CD14-positive monocyte (primary cell): ENCODE data around the gene LYPD8. TPM values are rescaled to one million over a fixed set of nuclear protein-coding genes. Genes with fewer than 3 reads are reported as not detected.

Source experiments
- DNase-seq, 3 donors: peaks; one replicate each; pipeline ENCODE4 v3.0.0-alpha.2; 2011 to 2022
- H2AFZ ChIP-seq: 2 replicates; pipeline ENCODE4 v1.6.0; 2012; ENCODE audit warnings: mild to moderate bottlenecking, low read depth, low read length, inconsistent platforms; ENCODE audit not compliant: insufficient read depth, poor library complexity, severe bottlenecking
- H3K27ac ChIP-seq, 2 donors: 1 replicate in 1 of 2; 2 replicates in 1 of 2; pipeline ENCODE4 v1.5.1; 2012 to 2013; ENCODE audit warnings: low read length in 2 of 2, control low read depth in 1 of 2, inconsistent platforms in 1 of 2, low read depth in 1 of 2, mild to moderate bottlenecking in 1 of 2
- H3K27me3 ChIP-seq, 2 donors: one replicate each; pipeline versions ENCODE4 v1.6.0 to v1.6.1; 2011 to 2013; ENCODE audit warnings: low read length in 2 of 2; ENCODE audit not compliant: control insufficient read depth in 2 of 2, insufficient read depth in 2 of 2
- H3K36me3 ChIP-seq, 2 donors: replicated peaks in 1 of 2; 1 replicate in 1 of 2; 2 replicates in 1 of 2; pipeline versions ENCODE4 v1.5.1 to v1.6.1; 2012 to 2013; ENCODE audit warnings: low read length in 2 of 2, control low read depth in 1 of 2, inconsistent platforms in 1 of 2, mild to moderate bottlenecking in 1 of 2; ENCODE audit not compliant: insufficient read depth in 2 of 2, control insufficient read depth in 1 of 2
- H3K4me1 ChIP-seq, 2 donors: 1 replicate in 1 of 2; 2 replicates in 1 of 2; pipeline versions ENCODE4 v1.5.1 to v1.6.1; 2012 to 2013; ENCODE audit warnings: low read length in 2 of 2, control low read depth in 1 of 2, inconsistent platforms in 1 of 2, mild to moderate bottlenecking in 1 of 2, moderate library complexity in 1 of 2; ENCODE audit not compliant: insufficient read depth in 2 of 2, control insufficient read depth in 1 of 2
- H3K4me2 ChIP-seq: replicated peaks from 2 replicates; pipeline ENCODE3; 2012; ENCODE audit warnings: low read length, moderate library complexity, mild to moderate bottlenecking; ENCODE audit not compliant: poor library complexity, severe bottlenecking; ENCODE audit errors: extremely low read depth
- H3K4me3 ChIP-seq, 3 experiments: fragments of 200-600 bp in 1 of 3; sonication (generic) in 1 of 3; replicated peaks in 1 of 3; 1 replicate in 2 of 3; 2 replicates in 1 of 3; pipeline ENCODE4 v1.5.1; 2011 to 2013; ENCODE audit warnings: low read length in 3 of 3, mild to moderate bottlenecking in 3 of 3, control low read depth in 2 of 3, low read depth in 2 of 3, inconsistent platforms in 1 of 3, moderate library complexity in 1 of 3
- H3K79me2 ChIP-seq: 2 replicates; pipeline ENCODE4 v1.6.0; 2012; ENCODE audit warnings: mild to moderate bottlenecking, control low read depth, inconsistent platforms, low read length, moderate library complexity; ENCODE audit not compliant: insufficient read depth
- H3K9ac ChIP-seq: 2 replicates; pipeline ENCODE4 v1.6.0; 2017; ENCODE audit warnings: low read length, mild to moderate bottlenecking; ENCODE audit not compliant: insufficient read depth, poor library complexity, severe bottlenecking
- H3K9me3 ChIP-seq, 2 donors: replicated peaks in 1 of 2; 1 replicate in 1 of 2; 2 replicates in 1 of 2; pipeline versions ENCODE4 v1.5.1 to v1.6.1; 2012 to 2013; ENCODE audit warnings: low read length in 2 of 2, control low read depth in 1 of 2; ENCODE audit not compliant: control insufficient read depth in 1 of 2, insufficient read depth in 1 of 2
- H4K20me1 ChIP-seq: 2 replicates; pipeline ENCODE4 v1.6.0; 2012; ENCODE audit warnings: mild to moderate bottlenecking, low read length, control low read depth, moderate library complexity; ENCODE audit not compliant: insufficient read depth
- H3K27ac Mint-ChIP-seq, 7 donors: one replicate each; pipeline ENCODE4 v1.8.0; 2020; ENCODE audit warnings: mild to moderate bottlenecking in 7 of 7, mixed read lengths in 7 of 7, moderate library complexity in 6 of 7, inconsistent platforms in 2 of 7
- H3K27me3 Mint-ChIP-seq, 3 donors: one replicate each; pipeline ENCODE4 v1.8.0; 2021 to 2022; ENCODE audit warnings: low read depth in 3 of 3, mild to moderate bottlenecking in 3 of 3, mixed read lengths in 3 of 3, moderate library complexity in 3 of 3, inconsistent platforms in 1 of 3
- H3K36me3 Mint-ChIP-seq, 2 donors: one replicate each; pipeline ENCODE4 v1.8.0; 2020; ENCODE audit warnings: mixed read lengths in 2 of 2, inconsistent platforms in 1 of 2, mild to moderate bottlenecking in 1 of 2
- H3K4me1 Mint-ChIP-seq: one replicate; pipeline ENCODE4 v1.8.0; 2020; ENCODE audit warnings: mild to moderate bottlenecking, mixed read lengths
- H3K4me3 Mint-ChIP-seq, 2 donors: one replicate each; pipeline ENCODE4 v1.8.0; 2020; ENCODE audit warnings: mild to moderate bottlenecking in 2 of 2, mixed read lengths in 2 of 2, moderate library complexity in 1 of 2
- H3K9me3 Mint-ChIP-seq, 7 donors: one replicate each; pipeline ENCODE4 v1.8.0; 2020 to 2022; ENCODE audit warnings: mixed read lengths in 7 of 7, mild to moderate bottlenecking in 6 of 7, moderate library complexity in 6 of 7, inconsistent platforms in 2 of 7
- WGBS: methylation state at CpG from one replicate; pipeline ENCODE4 v1.1.5; 2013; ENCODE audit warnings: missing lambda C conversion rate; ENCODE audit not compliant: insufficient coverage; 5-methylcytosine and 5-hydroxymethylcytosine counted together
- intact Hi-C, 2 donors: fragments of 100-400 bp; cut with micrococcal nuclease; formaldehyde crosslinking; loops; one replicate each; pipeline versions ENCODE4 v1.15.0 to v1.15.1; 2023
- polyA plus RNA-seq, 3 donors: library from polyadenylated mRNA; depleted of rRNA in 1 of 3; unstranded in 2 of 3; stranded (reverse) in 1 of 3; fragments of 300-500 nt in 2 of 3; fragments of >200 nt in 1 of 3; fragmentation: Illumina TruSeq in 2 of 3; gene quantifications; 1 replicate in 2 of 3; 2 replicates in 1 of 3; pipeline ENCODE4 v1.2.3, GENCODE V29; 2012 to 2021
- TF ChIP-seq, protein P1 (sequence below): fragments of 200-600 bp; IDR thresholded peaks from one replicate; pipeline ENCODE4 v1.8.0; 2022; ENCODE audit warnings: antibody characterized with exemption, mild to moderate bottlenecking

Gene LYPD8
- polyA plus RNA-seq, 3 donors = 0.17 TPM; not detected in 2

DNA sequence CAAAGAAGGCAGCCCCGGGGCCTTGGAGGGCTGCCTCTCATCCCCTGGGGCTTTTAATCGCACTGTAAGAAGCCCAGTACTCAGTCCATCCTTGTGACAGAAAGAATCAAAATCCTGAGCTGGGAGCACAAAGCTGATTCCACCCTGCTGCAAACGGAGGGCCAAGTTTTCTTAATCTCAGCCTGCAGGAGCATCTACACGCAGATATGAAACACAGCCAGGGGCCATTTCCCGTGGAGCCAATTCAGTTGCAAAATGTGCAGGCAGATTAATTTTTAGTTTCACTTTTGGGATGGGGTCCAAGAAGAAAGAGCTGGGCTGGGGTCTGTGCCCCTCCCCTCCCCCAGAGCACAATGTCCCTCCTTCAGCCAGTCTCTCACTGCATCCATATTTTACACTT lies 4.4 kb downstream of the LYPD8 start:
- H3K36me3 Mint-ChIP-seq = no peaks in the 10 kb centered on the region
- intact Hi-C loops = no loop called here
- TF ChIP-seq, protein P1, sequence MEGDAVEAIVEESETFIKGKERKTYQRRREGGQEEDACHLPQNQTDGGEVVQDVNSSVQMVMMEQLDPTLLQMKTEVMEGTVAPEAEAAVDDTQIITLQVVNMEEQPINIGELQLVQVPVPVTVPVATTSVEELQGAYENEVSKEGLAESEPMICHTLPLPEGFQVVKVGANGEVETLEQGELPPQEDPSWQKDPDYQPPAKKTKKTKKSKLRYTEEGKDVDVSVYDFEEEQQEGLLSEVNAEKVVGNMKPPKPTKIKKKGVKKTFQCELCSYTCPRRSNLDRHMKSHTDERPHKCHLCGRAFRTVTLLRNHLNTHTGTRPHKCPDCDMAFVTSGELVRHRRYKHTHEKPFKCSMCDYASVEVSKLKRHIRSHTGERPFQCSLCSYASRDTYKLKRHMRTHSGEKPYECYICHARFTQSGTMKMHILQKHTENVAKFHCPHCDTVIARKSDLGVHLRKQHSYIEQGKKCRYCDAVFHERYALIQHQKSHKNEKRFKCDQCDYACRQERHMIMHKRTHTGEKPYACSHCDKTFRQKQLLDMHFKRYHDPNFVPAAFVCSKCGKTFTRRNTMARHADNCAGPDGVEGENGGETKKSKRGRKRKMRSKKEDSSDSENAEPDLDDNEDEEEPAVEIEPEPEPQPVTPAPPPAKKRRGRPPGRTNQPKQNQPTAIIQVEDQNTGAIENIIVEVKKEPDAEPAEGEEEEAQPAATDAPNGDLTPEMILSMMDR = no peak
- no peak overlapping the region for H3K4me3 Mint-ChIP-seq
- Histone ChIP-seq H3K9me3 (no peaks in the 10 kb centered on the region), H3K36me3 (no peaks in the 10 kb centered on the region), H3K27me3 (no peaks in the 10 kb centered on the region), H3K27ac (no peak overlapping the region), H3K9ac (no peak overlapping the region), H3K79me2 (no peaks in the 10 kb centered on the region), H3K4me2 (no peak overlapping the region), H3K4me1 (peaks cover 7 to 24% of the 10 kb centered on the region in 2 donors), H2AFZ (peak overlapping the region; percentile 48), H4K20me1 (no peaks in the 10 kb centered on the region), H3K4me3 (no peak overlapping the region)
- DNase-seq = no peak
- peaks cover 5% of the 10 kb centered on the region for H3K4me1 Mint-ChIP-seq
- H3K27me3 Mint-ChIP-seq = no peaks in the 10 kb centered on the region
- 44% methylated on average over 4 of the region's 5 CpGs for WGBS
- H3K27ac Mint-ChIP-seq = peak overlapping the region in 3 of 7 donors; percentile 11 to 43 (median 24)
- no peaks in the 10 kb centered on the region for H3K9me3 Mint-ChIP-seq

DNA sequence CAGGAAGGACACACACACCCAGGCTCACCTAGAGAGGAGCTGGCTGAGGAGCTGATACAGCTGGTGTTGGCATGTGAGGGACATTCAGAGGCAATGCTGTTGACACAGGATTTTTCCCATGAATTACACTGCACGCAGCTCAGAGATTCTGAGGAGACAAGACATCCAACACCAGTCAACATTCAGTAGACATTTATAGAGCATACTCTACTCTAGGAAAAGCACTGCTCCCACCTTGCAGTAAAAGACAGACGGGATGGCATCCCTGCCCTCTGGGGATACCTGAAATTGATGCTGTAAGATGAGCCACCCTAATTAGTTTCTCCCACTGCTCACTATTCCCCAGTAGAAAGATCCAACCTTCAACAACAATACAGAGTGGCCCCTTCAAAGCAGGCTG lies 5.1 kb downstream of the LYPD8 start:
- intact Hi-C loops = no loop called here
- Mint-ChIP-seq H3K4me1 (peaks cover 6% of the 10 kb centered on the region), H3K36me3 (no peaks in the 10 kb centered on the region), H3K9me3 (no peaks in the 10 kb centered on the region), H3K4me3 (no peak overlapping the region), H3K27ac (peak overlapping the region in 2 of 7 donors; percentile 43 to 56), H3K27me3 (no peaks in the 10 kb centered on the region)
- no peaks in the 10 kb centered on the region for H3K27me3 ChIP-seq
- peaks cover 7 to 21% of the 10 kb centered on the region in 2 donors for H3K4me1 ChIP-seq
- DNase-seq = no peak
- no peak overlapping the region for H3K4me3 ChIP-seq
- no peaks in the 10 kb centered on the region for H3K9me3 ChIP-seq
- TF ChIP-seq, protein P1 = no peak
- H3K79me2 ChIP-seq = no peaks in the 10 kb centered on the region
- no peaks in the 10 kb centered on the region for H4K20me1 ChIP-seq
- WGBS = 92% methylated on average over 2 of the region's 2 CpGs
- no peak overlapping the region for H3K27ac ChIP-seq
- no peaks in the 10 kb centered on the region for H3K36me3 ChIP-seq
- H2AFZ ChIP-seq = peak overlapping the region; percentile 19
- no peak overlapping the region for H3K4me2 ChIP-seq
- no peak overlapping the region for H3K9ac ChIP-seq
